Measurements from ENCODE around the gene PRMT9. TPM values are rescaled to one million over a fixed set of nuclear protein-coding genes. Genes with fewer than 3 reads are reported as not detected.

Gene PRMT9
- total and polyA plus RNA-seq, 9 of the 15 experiments (the other 6 are each of a cell fraction or from before 2014, with no cell fraction given), result 3.5 to 15.6 (median 7.2) TPM

GRCh38 chr4:147731580-147732517, 47.9 kb upstream of the PRMT9 start, which contains the start of gene ARHGAP10 (continued):
- TF ChIP-seq E4F1 (CRISPR knock-in tag; IDR thresholded peaks at IDR 0.05; ENCODE audit: borderline replicate concordance), result no peak
- no peak for TF ChIP-seq RFX1 (IDR thresholded peaks at IDR 0.05)
- no peak for TF ChIP-seq PHF20 (IDR thresholded peaks at IDR 0.05; ENCODE audit: partially characterized antibody)
- no peak for TF ChIP-seq HMG20B (CRISPR knock-in tag; IDR thresholded peaks at IDR 0.05)
- no peak for TF ChIP-seq AFF1 (IDR thresholded peaks at IDR 0.05; ENCODE audit: low read depth in 1 of 2, partially characterized antibody in 2 of 2)
- TF ChIP-seq BRD9 (IDR thresholded peaks at IDR 0.05; ENCODE audit: low read depth, partially characterized antibody), result no peak

All from K562 (cell line).